Smooth muscle cell (in vitro differentiated cells): ENCODE results near the gene TLL1. TPM values are rescaled to one million over a fixed set of nuclear protein-coding genes. Genes with fewer than 3 reads are reported as not detected.

Experiments
- DNase-seq: peaks from one replicate; lab custom pipeline; 2025; ENCODE audit not compliant: unreplicated experiment; lab: John Stamatoyannopoulos, UW
- H2AFZ ChIP-seq: fragments of 200-600 bp; sonication (generic); 2 replicates; pipeline ENCODE4 v1.6.0; 2016; ENCODE audit warnings: antibody characterized with exemption, low read depth, mild to moderate bottlenecking
- H3F3A ChIP-seq: fragments of 200-600 bp; sonication (generic); 2 replicates; pipeline ENCODE4 v1.6.0; 2017; ENCODE audit warnings: antibody characterized with exemption, low read depth
- H3K27ac ChIP-seq: fragments of 200-600 bp; sonication (generic); 2 replicates; pipeline ENCODE4 v1.5.1; 2016; ENCODE audit warnings: low read depth, mild to moderate bottlenecking
- H3K27me3 ChIP-seq: fragments of 200-600 bp; sonication (generic); 2 replicates; pipeline ENCODE4 v1.6.1; 2016; ENCODE audit warnings: low read depth, mild to moderate bottlenecking
- H3K36me3 ChIP-seq: fragments of 200-600 bp; sonication (generic); 2 replicates; pipeline ENCODE4 v1.5.1; 2016; ENCODE audit warnings: low read depth
- H3K4me1 ChIP-seq: fragments of 200-600 bp; sonication (generic); 2 replicates; pipeline ENCODE4 v1.5.1; 2016; ENCODE audit warnings: low read depth
- H3K4me2 ChIP-seq: fragments of 200-600 bp; sonication (generic); 2 replicates; pipeline ENCODE4 v1.6.0; 2016; ENCODE audit warnings: mild to moderate bottlenecking
- H3K4me3 ChIP-seq: fragments of 200-600 bp; sonication (generic); 2 replicates; pipeline ENCODE4 v1.5.1; 2016; ENCODE audit warnings: mild to moderate bottlenecking
- H3K79me2 ChIP-seq: fragments of 200-600 bp; sonication (generic); 2 replicates; pipeline ENCODE4 v1.6.0; 2016; ENCODE audit warnings: low read depth, mild to moderate bottlenecking
- H3K9ac ChIP-seq: fragments of 200-600 bp; sonication (generic); 2 replicates; pipeline ENCODE4 v1.6.0; 2016; ENCODE audit warnings: low read depth
- H3K9me3 ChIP-seq: fragments of 200-600 bp; sonication (generic); replicated peaks from 2 replicates; pipeline ENCODE4 v1.5.1; 2016; ENCODE audit warnings: low read depth
- H4K20me1 ChIP-seq: fragments of 200-600 bp; sonication (generic); 2 replicates; pipeline ENCODE4 v1.6.0; 2016; ENCODE audit warnings: low read depth
- WGBS: methylation state at CpG from one replicate; pipeline ENCODE4 v1.1.7; 2016; ENCODE audit warnings: low lambda C conversion rate; 5-methylcytosine and 5-hydroxymethylcytosine counted together
- polyA plus RNA-seq: library from polyadenylated mRNA; unstranded; fragments of >200 nt; fragmentation: Nextera tagmentation; extraction: Ambion mirVana; gene quantifications from 2 replicates; pipeline ENCODE4 v1.2.1, GENCODE V29; 2016
- total RNA-seq: library from RNA; depleted of rRNA; stranded (reverse); fragments of >200 nt; gene quantifications from 2 replicates; pipeline ENCODE4 v1.2.3, GENCODE V29; 2014
- TF ChIP-seq, protein P1 (sequence below): fragments of 200-600 bp; sonication (generic); IDR thresholded peaks from 2 replicates; pipeline ENCODE4 v1.5.1; 2017; ENCODE audit warnings: borderline replicate concordance, mild to moderate bottlenecking, antibody characterized with exemption; ENCODE audit not compliant: insufficient read depth, poor library complexity, severe bottlenecking

The TLL1 gene
- total and polyA plus RNA-seq, 2 experiments from 2014 or later, result 0.16 to 13.6 TPM

DNA sequence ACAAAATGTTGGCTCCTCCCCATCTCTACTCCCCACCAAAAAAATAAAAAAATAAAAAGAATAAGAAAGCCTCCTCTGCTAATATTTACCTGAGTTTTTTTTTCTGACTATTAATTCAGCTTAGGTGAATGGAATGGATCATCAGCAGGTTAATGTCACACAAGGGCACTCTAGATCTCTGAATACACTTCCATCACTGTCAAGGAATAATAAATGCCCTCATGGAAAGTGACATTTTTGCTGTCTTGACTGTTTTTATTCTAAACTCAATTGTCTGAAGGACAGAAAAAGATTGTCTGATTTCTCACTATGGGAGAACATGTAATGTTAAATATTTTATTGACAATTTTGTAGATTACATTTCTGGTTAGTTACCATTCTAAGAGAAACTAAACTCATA is 30.4 kb upstream of the TLL1 start:
- Histone ChIP-seq H2AFZ (no peak overlapping the region), H3F3A (no peaks in the 10 kb centered on the region), H3K36me3 (no peaks in the 10 kb centered on the region), H3K79me2 (no peaks in the 10 kb centered on the region), H3K9me3 (no peaks in the 10 kb centered on the region), H3K27me3 (no peaks in the 10 kb centered on the region), H3K4me3 (no peak overlapping the region), H3K27ac (no peak overlapping the region), H3K9ac (no peak overlapping the region), H3K4me2 (no peak overlapping the region), H3K4me1 (no peaks in the 10 kb centered on the region), H4K20me1 (no peaks in the 10 kb centered on the region)
- TF ChIP-seq, protein P1, sequence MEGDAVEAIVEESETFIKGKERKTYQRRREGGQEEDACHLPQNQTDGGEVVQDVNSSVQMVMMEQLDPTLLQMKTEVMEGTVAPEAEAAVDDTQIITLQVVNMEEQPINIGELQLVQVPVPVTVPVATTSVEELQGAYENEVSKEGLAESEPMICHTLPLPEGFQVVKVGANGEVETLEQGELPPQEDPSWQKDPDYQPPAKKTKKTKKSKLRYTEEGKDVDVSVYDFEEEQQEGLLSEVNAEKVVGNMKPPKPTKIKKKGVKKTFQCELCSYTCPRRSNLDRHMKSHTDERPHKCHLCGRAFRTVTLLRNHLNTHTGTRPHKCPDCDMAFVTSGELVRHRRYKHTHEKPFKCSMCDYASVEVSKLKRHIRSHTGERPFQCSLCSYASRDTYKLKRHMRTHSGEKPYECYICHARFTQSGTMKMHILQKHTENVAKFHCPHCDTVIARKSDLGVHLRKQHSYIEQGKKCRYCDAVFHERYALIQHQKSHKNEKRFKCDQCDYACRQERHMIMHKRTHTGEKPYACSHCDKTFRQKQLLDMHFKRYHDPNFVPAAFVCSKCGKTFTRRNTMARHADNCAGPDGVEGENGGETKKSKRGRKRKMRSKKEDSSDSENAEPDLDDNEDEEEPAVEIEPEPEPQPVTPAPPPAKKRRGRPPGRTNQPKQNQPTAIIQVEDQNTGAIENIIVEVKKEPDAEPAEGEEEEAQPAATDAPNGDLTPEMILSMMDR, result no peak
- DNase-seq, result no peak

DNA sequence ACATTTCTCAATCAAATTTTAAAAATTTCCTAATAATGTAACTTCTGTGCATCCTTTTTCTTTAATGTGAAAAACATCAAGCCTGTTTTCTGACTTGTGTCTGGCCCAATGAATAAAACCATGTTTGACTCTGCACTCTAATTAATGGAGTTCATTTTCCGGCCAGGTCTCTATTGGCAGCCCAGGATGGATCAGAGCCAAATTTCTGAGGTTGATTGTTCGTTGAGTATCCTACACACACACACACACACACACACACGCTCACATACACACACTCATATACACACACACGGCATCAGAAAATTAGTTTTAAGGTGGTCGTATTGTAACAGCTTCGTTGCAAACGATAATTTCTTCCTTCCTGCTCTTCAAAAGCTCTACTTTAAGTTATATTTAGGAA is 28.9 kb upstream of the TLL1 start:
- TF ChIP-seq, protein P1, result no peak

DNA sequence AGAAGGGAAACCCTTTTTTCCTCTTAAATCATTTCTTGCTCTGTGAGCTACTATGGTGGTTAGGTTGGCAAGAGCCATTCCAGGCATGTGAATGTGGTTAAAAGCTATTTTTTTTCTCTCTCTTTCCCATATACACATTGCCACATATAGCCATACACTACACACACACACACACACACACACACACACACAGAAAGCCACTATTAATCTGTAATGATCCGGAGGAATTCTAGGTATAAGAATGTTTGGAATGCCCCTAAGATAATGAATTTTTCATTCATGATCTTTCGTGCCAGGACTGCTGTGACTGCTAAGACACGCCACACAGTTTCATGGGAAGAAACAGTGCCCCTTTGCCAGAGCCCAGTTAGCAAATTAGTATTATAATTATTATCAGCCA is 21.8 kb upstream of the TLL1 start:
- no peaks in the 10 kb centered on the region for H3K4me1 ChIP-seq
- H3K79me2 ChIP-seq, result no peaks in the 10 kb centered on the region
- H3K4me3 ChIP-seq, result no peak overlapping the region
- H3K4me2 ChIP-seq, result no peak overlapping the region
- no peaks in the 10 kb centered on the region for H3K36me3 ChIP-seq
- no peak overlapping the region for H2AFZ ChIP-seq
- no peak overlapping the region for H3K27ac ChIP-seq
- TF ChIP-seq, protein P1, result no peak
- no peaks in the 10 kb centered on the region for H3K9me3 ChIP-seq
- no peaks in the 10 kb centered on the region for H3F3A ChIP-seq
- no peaks in the 10 kb centered on the region for H4K20me1 ChIP-seq
- no peak overlapping the region for H3K9ac ChIP-seq
- no peaks in the 10 kb centered on the region for H3K27me3 ChIP-seq
- WGBS, result 87% methylated on average over 3 of the region's 3 CpGs
- DNase-seq, result no peak

More for the DNA sequence above, 28.9 kb upstream of the TLL1 start:
- Histone ChIP-seq H3K4me2 (no peak overlapping the region), H3K27me3 (no peaks in the 10 kb centered on the region), H3K36me3 (no peaks in the 10 kb centered on the region), H3K4me1 (no peaks in the 10 kb centered on the region), H3F3A (no peaks in the 10 kb centered on the region), H4K20me1 (no peaks in the 10 kb centered on the region), H2AFZ (no peak overlapping the region), H3K9me3 (no peaks in the 10 kb centered on the region), H3K79me2 (no peaks in the 10 kb centered on the region), H3K27ac (no peak overlapping the region), H3K9ac (no peak overlapping the region), H3K4me3 (no peak overlapping the region)
- DNase-seq, result no peak
- 96% methylated on average over 7 of the region's 7 CpGs for WGBS

DNA sequence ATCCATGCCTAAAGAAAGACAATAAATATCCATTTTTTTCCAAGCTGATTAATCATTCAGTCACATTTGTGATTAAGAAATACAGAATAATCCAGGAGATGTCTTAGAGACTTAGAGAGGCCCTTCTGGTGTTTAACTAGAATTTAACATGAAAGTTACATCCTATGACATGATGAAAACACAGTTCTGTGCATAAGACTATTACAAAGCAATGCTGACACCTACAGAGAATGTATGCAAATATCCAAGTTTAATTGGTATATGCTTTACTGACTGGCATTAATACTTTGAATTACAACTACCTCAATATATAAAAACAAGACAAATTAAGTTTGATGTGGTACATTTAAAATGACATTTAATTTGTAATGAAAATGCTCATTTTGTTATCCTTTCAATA is 17.8 kb upstream of the TLL1 start:
- H3K27me3 ChIP-seq, result no peaks in the 10 kb centered on the region
- no peaks in the 10 kb centered on the region for H4K20me1 ChIP-seq
- H2AFZ ChIP-seq, result no peak overlapping the region

More for the DNA sequence above, 17.8 kb upstream of the TLL1 start:
- no peak overlapping the region for H3K4me3 ChIP-seq
- H3K79me2 ChIP-seq, result no peaks in the 10 kb centered on the region
- no peak overlapping the region for H3K9ac ChIP-seq
- H3F3A ChIP-seq, result no peaks in the 10 kb centered on the region
- no peaks in the 10 kb centered on the region for H3K36me3 ChIP-seq
- H3K9me3 ChIP-seq, result no peaks in the 10 kb centered on the region
- no peak overlapping the region for H3K27ac ChIP-seq
- no peak overlapping the region for H3K4me2 ChIP-seq
- DNase-seq, result no peak
- no peaks in the 10 kb centered on the region for H3K4me1 ChIP-seq
- TF ChIP-seq, protein P1, result no peak
